Measurements from ENCODE around the gene DCAF10.
A peak's percentile ranks its signal among the peaks of the same experiment; 100 is the strongest.
"Not testable (repeated sequence)": the region's sequence is repeated elsewhere in the genome, so short reads cannot be mapped to it uniquely, and the experiment has no call there.

The DCAF10 gene, protein sequence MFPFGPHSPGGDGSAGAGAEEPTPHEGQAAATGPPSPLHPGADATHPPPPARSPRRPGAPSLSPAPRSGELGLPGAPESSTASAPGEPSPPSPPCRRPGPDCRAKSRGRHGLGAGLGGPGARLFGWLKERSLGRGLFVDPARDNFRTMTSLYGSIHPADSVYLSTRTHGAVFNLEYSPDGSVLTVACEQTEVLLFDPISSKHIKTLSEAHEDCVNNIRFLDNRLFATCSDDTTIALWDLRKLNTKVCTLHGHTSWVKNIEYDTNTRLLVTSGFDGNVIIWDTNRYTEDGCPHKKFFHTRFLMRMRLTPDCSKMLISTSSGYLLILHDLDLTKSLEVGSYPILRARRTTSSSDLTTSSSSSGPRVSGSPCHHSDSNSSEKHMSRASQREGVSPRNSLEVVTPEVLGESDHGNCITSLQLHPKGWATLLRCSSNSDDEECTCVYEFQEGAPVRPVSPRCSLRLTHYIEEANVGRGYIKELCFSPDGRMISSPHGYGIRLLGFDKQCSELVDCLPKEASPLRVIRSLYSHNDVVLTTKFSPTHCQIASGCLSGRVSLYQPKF

DNA sequence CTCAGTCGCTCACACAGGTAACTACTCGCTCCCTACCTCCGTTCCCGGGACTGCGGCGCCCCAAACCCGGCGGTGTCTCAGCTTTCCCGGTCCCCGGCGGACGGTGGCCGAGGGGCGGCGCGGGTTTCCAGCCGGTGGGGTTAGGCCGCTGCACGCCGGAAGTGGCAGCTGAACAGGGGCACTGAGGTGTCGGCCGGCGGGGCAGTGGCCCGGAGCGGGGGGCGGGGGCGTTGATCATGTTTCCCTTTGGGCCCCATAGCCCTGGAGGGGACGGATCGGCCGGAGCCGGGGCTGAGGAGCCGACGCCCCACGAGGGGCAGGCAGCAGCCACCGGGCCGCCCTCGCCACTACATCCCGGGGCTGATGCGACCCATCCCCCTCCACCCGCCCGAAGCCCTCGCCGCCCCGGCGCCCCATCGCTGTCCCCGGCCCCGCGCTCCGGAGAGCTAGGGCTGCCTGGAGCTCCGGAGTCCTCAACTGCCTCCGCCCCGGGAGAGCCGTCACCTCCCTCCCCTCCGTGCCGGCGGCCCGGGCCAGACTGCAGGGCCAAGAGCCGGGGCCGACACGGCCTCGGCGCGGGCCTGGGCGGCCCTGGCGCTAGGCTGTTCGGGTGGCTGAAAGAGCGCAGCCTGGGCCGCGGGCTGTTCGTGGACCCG is at the start of gene DCAF10:
DCAF10 (plus strand) TSS at position 167 of the 656 bp plus-strand sequence; CDS start at position 237, 70 bp downstream.
- Histone ChIP-seq H3K27ac (ENCODE audit: low read length) (peak within 1 kb of the TSS; percentile 71), H3K9me3 (ENCODE audit: control insufficient read depth in 2 of 2, low read length in 2 of 2) (no peaks in the 10 kb centered on the region)

DNA sequence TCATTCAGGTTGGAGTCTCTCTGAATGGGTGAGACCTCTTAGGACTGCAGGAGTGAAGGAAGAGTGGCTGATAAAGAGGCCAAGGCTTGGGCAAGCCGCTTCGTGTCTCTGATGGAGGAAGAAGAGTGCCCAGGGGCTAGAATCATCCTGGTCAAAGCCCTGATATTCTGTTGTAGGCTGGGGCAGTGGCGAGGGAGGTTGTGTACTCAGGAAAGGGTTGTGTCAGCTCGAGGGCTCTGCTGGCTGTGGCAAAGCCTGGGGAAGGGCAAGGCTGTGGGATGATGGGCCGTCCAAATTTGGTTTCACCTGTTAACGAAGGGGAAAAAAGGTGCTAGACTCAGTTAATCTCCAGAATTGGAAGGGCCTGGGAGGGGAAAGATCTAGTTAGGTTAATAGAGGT is 49.4 kb upstream of the DCAF10 start:
- H3K36me3 ChIP-seq (ENCODE audit: control insufficient read depth in 2 of 2, insufficient read depth in 2 of 2, low read length in 2 of 2), result no peaks in the 10 kb centered on the region
- no peak overlapping the region for H3K27ac ChIP-seq (ENCODE audit: low read length)
- peaks cover 11% of the 10 kb centered on the region for H3K4me1 ChIP-seq (ENCODE audit: control insufficient read depth, insufficient read depth, low read length)
- no peak overlapping the region for H3K9ac ChIP-seq (ENCODE audit: low read length in 2 of 2)
- no peak overlapping the region for H3K4me3 ChIP-seq (ENCODE audit: low read length in 2 of 2)
- H3K27me3 ChIP-seq (ENCODE audit: control insufficient read depth in 1 of 2, insufficient read depth in 2 of 2, low read length in 2 of 2), result no peaks in the 10 kb centered on the region
- H3K9me3 ChIP-seq (ENCODE audit: control insufficient read depth in 2 of 2, low read length in 2 of 2), result no peaks in the 10 kb centered on the region

More for the DNA sequence above, at the start of gene DCAF10:
- H3K27me3 ChIP-seq (ENCODE audit: control insufficient read depth in 1 of 2, insufficient read depth in 2 of 2, low read length in 2 of 2), result no peaks in the 10 kb centered on the region
- H3K4me3 ChIP-seq (ENCODE audit: low read length in 2 of 2), result peak within 1 kb of the TSS; percentile 98
- H3K4me1 ChIP-seq (ENCODE audit: control insufficient read depth, insufficient read depth, low read length), result peaks cover 24% of the 10 kb centered on the region
- no peaks in the 10 kb centered on the region for H3K36me3 ChIP-seq (ENCODE audit: control insufficient read depth in 2 of 2, insufficient read depth in 2 of 2, low read length in 2 of 2)
- peak within 1 kb of the TSS; percentile 91 to 94 for H3K9ac ChIP-seq (ENCODE audit: low read length in 2 of 2)

DNA sequence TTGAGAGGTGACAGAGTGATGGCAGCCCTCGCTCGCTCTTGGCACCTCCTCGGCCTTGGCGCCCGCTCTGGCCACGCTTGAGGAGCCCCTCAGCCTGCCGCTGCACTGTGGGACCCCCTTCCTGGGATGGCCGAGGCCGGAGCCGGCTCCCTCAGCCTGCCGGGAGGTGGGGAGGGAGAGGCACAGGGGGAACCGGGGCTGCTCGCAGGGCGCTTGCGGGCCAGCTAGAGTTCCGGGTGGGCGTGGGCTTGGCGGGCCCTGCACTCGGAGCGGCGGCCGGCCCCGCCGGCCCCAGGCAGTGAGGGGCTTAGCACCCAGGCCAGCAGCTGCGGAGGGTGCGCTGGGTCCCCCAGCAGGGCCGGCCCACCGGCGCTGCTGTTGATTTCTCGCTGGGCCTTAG is 48.9 kb upstream of the DCAF10 start:
- not testable (repeated sequence) for H3K9ac ChIP-seq (ENCODE audit: low read length in 2 of 2); H3K36me3 ChIP-seq (ENCODE audit: control insufficient read depth in 2 of 2, insufficient read depth in 2 of 2, low read length in 2 of 2); H3K4me3 ChIP-seq (ENCODE audit: low read length in 2 of 2); H3K9me3 ChIP-seq (ENCODE audit: control insufficient read depth in 2 of 2, low read length in 2 of 2); H3K27me3 ChIP-seq (ENCODE audit: control insufficient read depth in 1 of 2, insufficient read depth in 2 of 2, low read length in 2 of 2); H3K27ac ChIP-seq (ENCODE audit: low read length)
- peaks cover 11% of the 10 kb centered on the region for H3K4me1 ChIP-seq (ENCODE audit: control insufficient read depth, insufficient read depth, low read length)

DNA sequence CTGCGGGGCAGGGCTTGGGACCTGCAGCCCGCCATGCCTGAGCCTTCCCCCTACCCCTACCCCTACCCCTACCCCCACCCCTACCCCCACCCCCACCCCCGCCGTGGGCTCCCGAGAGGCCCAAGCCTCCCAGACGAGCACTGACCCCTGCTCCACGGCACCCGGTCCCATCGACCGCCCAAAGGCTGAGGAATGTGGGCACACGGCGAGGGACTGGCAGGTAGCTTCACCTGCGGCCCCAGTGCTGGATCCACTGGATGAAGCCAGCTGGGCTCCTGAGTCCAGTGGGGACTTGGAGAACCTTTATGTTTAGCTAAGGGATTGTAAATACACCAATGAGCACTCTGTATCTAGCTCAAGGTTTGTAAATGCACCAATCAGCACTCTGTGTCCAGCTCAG is 48.5 kb upstream of the DCAF10 start:
- not testable (repeated sequence) for H3K27me3 ChIP-seq (ENCODE audit: control insufficient read depth in 1 of 2, insufficient read depth in 2 of 2, low read length in 2 of 2); H3K9me3 ChIP-seq (ENCODE audit: control insufficient read depth in 2 of 2, low read length in 2 of 2); H3K27ac ChIP-seq (ENCODE audit: low read length); H3K4me3 ChIP-seq (ENCODE audit: low read length in 2 of 2); H3K36me3 ChIP-seq (ENCODE audit: control insufficient read depth in 2 of 2, insufficient read depth in 2 of 2, low read length in 2 of 2); H3K9ac ChIP-seq (ENCODE audit: low read length in 2 of 2)
- peaks cover 11% of the 10 kb centered on the region for H3K4me1 ChIP-seq (ENCODE audit: control insufficient read depth, insufficient read depth, low read length)

DNA sequence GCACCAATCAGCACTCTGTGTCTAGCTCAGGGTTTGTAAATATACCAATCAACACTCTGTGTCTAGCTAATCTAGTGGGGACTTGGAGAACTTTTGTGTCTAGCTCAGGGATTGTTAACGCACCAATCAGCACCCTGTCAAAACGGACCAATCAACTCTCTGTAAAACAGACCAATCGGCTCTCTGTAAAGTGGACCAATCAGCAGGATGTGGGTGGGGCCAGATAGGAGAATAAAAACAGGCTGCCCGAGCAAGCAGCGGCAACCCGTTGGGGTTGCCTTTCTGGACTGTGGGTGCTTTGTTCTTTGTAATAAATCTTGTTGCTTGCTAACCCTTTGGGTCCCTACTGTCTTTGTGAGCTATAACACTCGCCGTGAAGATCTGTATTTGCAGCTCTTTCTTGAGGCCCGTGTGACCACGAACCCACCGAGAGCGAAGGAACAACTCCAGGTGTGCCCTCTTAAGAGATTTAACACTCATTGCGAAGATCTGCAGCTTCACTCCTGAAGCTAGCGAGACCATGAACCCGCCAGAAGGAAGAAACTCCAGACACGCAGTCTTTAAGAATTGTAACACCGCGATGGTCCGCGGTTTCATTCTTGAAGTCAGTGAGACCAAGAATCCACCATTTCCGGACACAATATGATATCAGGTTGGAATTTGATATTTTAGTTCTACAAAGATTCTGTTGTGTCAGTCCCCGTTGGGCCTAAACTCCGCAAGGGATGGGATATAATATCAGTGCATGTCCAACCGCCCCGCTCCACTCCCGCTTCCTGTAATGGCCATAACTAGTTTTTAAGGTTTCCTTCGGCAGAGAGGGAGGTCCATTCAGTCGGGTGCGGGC is 47.7 kb upstream of the DCAF10 start:
- no peaks in the 10 kb centered on the region for H3K36me3 ChIP-seq (ENCODE audit: control insufficient read depth in 2 of 2, insufficient read depth in 2 of 2, low read length in 2 of 2)

DNA sequence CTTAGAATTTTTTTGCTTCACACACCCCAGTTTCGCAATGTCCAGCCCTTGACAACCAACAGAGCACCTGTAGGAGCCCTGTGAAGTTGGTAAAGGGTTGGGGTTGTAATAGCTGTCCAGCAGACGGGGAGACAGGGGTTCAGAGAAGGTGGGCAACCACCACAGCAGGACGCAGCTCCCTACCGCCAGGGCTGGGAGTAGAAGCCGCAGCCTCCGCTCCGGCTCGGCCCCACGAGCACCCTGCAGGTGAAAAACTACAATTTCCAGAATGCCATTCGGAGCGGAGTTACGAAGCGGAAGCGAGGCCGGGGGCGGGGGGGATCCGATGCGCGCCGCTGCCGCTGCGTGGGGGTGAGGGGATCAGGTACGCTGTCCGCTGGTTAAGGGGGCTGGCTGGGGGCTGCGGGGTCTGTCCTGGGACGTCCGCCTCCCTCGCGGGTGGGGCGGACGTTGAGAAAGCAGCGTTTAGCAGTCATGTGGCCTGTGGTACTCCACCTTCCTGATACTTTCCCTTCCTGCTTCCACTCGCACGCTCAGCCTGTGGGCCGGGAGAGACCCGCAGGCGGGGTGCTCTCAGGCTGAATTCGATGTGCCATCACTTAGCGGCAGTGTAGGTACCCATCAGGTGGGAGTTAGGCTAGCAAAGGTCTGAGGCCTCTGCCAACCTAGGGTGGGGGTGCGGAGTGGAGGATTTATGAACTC is 47.0 kb upstream of the DCAF10 start, which contains the start of gene TRMT10B:
TRMT10B (plus strand) TSS at position 317 of the 702 bp plus-strand sequence. CDS start 8,127 bp downstream, outside the sequence.
- H3K4me3 ChIP-seq (ENCODE audit: low read length in 2 of 2), result peak within 1 kb of the TSS; percentile 94 to 98
- no peaks in the 10 kb centered on the region for H3K27me3 ChIP-seq (ENCODE audit: control insufficient read depth in 1 of 2, insufficient read depth in 2 of 2, low read length in 2 of 2)
- H3K9me3 ChIP-seq (ENCODE audit: control insufficient read depth in 2 of 2, low read length in 2 of 2), result no peaks in the 10 kb centered on the region
- peak within 1 kb of the TSS; percentile 86 to 96 for H3K9ac ChIP-seq (ENCODE audit: low read length in 2 of 2)
- peak within 1 kb of the TSS; percentile 37 for H3K27ac ChIP-seq (ENCODE audit: low read length)
- H3K4me1 ChIP-seq (ENCODE audit: control insufficient read depth, insufficient read depth, low read length), result peaks cover 11% of the 10 kb centered on the region
- no peaks in the 10 kb centered on the region for H3K36me3 ChIP-seq (ENCODE audit: control insufficient read depth in 2 of 2, insufficient read depth in 2 of 2, low read length in 2 of 2)

More for the DNA sequence above, 47.7 kb upstream of the DCAF10 start:
- peak overlapping the region; percentile 94 to 98 for H3K4me3 ChIP-seq (ENCODE audit: low read length in 2 of 2)
- H3K4me1 ChIP-seq (ENCODE audit: control insufficient read depth, insufficient read depth, low read length), result peaks cover 11% of the 10 kb centered on the region
- H3K27ac ChIP-seq (ENCODE audit: low read length), result peak overlapping the region; percentile 37
- H3K9ac ChIP-seq (ENCODE audit: low read length in 2 of 2), result peak overlapping the region; percentile 86 to 96
- H3K27me3 ChIP-seq (ENCODE audit: control insufficient read depth in 1 of 2, insufficient read depth in 2 of 2, low read length in 2 of 2), result no peaks in the 10 kb centered on the region
- no peaks in the 10 kb centered on the region for H3K9me3 ChIP-seq (ENCODE audit: control insufficient read depth in 2 of 2, low read length in 2 of 2)

DNA sequence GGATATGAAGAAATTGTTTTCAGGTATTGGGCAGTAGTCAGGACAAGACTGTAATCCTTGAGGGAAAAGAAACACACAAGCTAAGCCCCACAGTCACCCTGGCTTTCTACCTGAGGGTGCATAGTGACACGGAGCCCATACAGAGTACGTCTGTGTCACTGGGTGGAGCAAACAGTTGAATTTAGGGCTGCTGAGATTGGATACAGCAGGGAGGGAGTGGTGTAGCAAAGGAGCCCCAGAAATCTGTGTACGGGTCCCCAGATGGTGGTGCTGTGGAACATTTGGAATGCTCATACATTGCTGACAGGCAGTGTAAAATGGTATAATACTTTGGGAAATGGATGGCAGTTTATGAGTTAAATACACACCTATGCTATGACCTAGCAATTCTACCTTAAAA is 41.9 kb upstream of the DCAF10 start:
- Histone ChIP-seq H3K4me3 (ENCODE audit: low read length in 2 of 2) (no peak overlapping the region), H3K9ac (ENCODE audit: low read length in 2 of 2) (no peak overlapping the region), H3K4me1 (ENCODE audit: control insufficient read depth, insufficient read depth, low read length) (peaks cover 6% of the 10 kb centered on the region), H3K36me3 (ENCODE audit: control insufficient read depth in 2 of 2, insufficient read depth in 2 of 2, low read length in 2 of 2) (peaks cover 0 to 3% of the 10 kb centered on the region in 2 donors), H3K27ac (ENCODE audit: low read length) (no peak overlapping the region), H3K27me3 (ENCODE audit: control insufficient read depth in 1 of 2, insufficient read depth in 2 of 2, low read length in 2 of 2) (no peaks in the 10 kb centered on the region), H3K9me3 (ENCODE audit: control insufficient read depth in 2 of 2, low read length in 2 of 2) (no peaks in the 10 kb centered on the region)

DNA sequence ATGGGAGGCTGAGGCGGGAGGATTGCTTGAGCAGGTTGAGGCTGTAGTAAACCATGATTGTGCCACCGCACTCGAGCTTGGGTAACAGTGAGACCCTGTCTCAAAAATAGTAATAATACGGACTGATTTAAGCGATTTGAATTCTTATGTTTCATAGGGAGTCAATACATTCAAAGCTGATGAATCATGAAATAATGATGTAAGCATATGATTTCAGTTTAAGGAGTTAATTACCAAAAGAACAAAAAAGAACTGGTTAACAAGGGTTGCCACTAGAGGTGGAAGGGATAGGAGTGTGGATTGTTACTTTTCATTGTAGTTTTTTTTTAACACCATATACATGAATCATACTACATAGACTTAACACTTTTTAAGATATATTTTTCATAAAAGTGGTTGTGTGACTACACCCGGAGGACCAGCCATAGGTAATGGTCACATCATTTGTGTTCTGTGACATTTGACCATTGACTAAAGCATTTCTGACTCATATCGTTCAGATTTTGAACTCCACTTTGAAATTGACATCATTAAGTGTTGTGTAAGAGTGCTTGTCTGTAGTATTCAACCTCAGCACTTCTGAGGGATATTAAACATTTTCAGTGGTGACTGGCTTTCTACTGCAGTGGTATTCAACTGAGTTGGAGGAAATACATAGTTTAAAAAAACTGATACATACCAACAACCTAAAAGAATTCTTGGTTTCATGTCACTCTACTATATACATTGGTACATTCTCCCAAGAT is 40.0 kb upstream of the DCAF10 start:
- Histone ChIP-seq H3K9me3 (ENCODE audit: control insufficient read depth in 2 of 2, low read length in 2 of 2) (no peaks in the 10 kb centered on the region), H3K27ac (ENCODE audit: low read length) (no peak overlapping the region), H3K4me3 (ENCODE audit: low read length in 2 of 2) (no peak overlapping the region), H3K27me3 (ENCODE audit: control insufficient read depth in 1 of 2, insufficient read depth in 2 of 2, low read length in 2 of 2) (no peaks in the 10 kb centered on the region), H3K4me1 (ENCODE audit: control insufficient read depth, insufficient read depth, low read length) (no peaks in the 10 kb centered on the region), H3K9ac (ENCODE audit: low read length in 2 of 2) (no peak overlapping the region), H3K36me3 (ENCODE audit: control insufficient read depth in 2 of 2, insufficient read depth in 2 of 2, low read length in 2 of 2) (peaks cover 3 to 8% of the 10 kb centered on the region in 2 donors)

DNA sequence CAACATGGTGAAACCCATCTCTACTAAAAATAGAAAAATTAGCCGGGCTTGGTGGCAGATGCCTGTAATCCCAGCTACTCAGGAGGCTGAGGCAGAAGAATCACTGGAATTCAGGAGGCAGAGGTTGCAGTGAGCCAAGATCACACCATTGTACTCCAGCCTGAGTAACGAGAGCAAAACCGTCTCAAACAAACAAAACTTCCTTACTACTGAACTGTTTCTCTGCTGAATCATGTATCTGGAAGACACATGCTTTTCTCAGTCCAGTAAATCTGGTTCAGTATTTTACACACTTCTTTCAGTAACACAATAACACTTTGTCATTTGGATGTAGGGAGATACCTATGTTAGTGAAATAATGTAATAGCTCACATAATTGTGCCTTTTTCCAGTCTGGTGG is 39.1 kb upstream of the DCAF10 start:
- H3K9ac ChIP-seq (ENCODE audit: low read length in 2 of 2), result no peak overlapping the region
- H3K36me3 ChIP-seq (ENCODE audit: control insufficient read depth in 2 of 2, insufficient read depth in 2 of 2, low read length in 2 of 2), result peaks cover 3 to 8% of the 10 kb centered on the region in 2 donors
- H3K4me1 ChIP-seq (ENCODE audit: control insufficient read depth, insufficient read depth, low read length), result no peaks in the 10 kb centered on the region
- no peak overlapping the region for H3K4me3 ChIP-seq (ENCODE audit: low read length in 2 of 2)
- no peaks in the 10 kb centered on the region for H3K9me3 ChIP-seq (ENCODE audit: control insufficient read depth in 2 of 2, low read length in 2 of 2)
- H3K27me3 ChIP-seq (ENCODE audit: control insufficient read depth in 1 of 2, insufficient read depth in 2 of 2, low read length in 2 of 2), result no peaks in the 10 kb centered on the region
- no peak overlapping the region for H3K27ac ChIP-seq (ENCODE audit: low read length)
